ENCODE measurements around the gene RAD9A. TPM values are rescaled to one million over a fixed set of nuclear protein-coding genes. Genes with fewer than 3 reads are reported as not detected.

The RAD9A gene
- total and polyA plus RNA-seq, 9 of the 15 experiments (the other 6 are each of a cell fraction or from before 2014, with no cell fraction given) = 1.4 to 41.2 (median 16.1) TPM

GRCh38 chr11:67373648-67374570 lies 17.9 kb upstream of the RAD9A start (continued):
- TF ChIP-seq ZNF699 (CRISPR knock-in tag; IDR thresholded peaks at IDR 0.05; ENCODE audit: insufficient replicate concordance) (no peak), XRCC4 (IDR thresholded peaks at IDR 0.05; ENCODE audit: extremely low read depth, insufficient read depth, insufficient read length) (no peak), RB1 (IDR thresholded peaks at IDR 0.05; ENCODE audit: low read depth) (peak; percentile 53; the same call in 1 of the 2 replicates), PYGO2 (tag; IDR thresholded peaks at IDR 0.05) (no peak), ZNF24 (IDR thresholded peaks at IDR 0.05) (no peak), ASH1L (IDR thresholded peaks at IDR 0.05; ENCODE audit: borderline replicate concordance, low read depth, partially characterized antibody) (no peak), MAX (CRISPR knock-in tag; IDR thresholded peaks at IDR 0.05) (peak; percentile 83), CHAMP1 (IDR thresholded peaks at IDR 0.05) (no peak), MXD1 (CRISPR knock-in tag; IDR thresholded peaks at IDR 0.05; ENCODE audit: borderline replicate concordance, poor library complexity, severe bottlenecking) (no peak), U2AF1 (optimal IDR thresholded peaks at IDR 0.05; ENCODE audit: low read depth, low read length) (no peak), SOX6 (IDR thresholded peaks at IDR 0.05) (peak; percentile 66), TGIF2 (CRISPR knock-in tag; IDR thresholded peaks at IDR 0.05) (no peak), SMARCA5 (IDR thresholded peaks at IDR 0.05) (peak; percentile 88), PRPF4 (IDR thresholded peaks at IDR 0.05; ENCODE audit: insufficient read depth, low read depth, low read length, poor library complexity, severe bottlenecking) (no peak), ZNF212 (CRISPR knock-in tag; IDR thresholded peaks at IDR 0.05) (no peak), CHD1 (IDR thresholded peaks at IDR 0.05; ENCODE audit: low read length) (no peak), MITF (IDR thresholded peaks at IDR 0.05) (peak; percentile 52; the same call in 1 of the 2 replicates), ZNF551 (CRISPR knock-in tag; IDR thresholded peaks at IDR 0.05) (no peak), SUPT5H (IDR thresholded peaks at IDR 0.05) (peak; percentile 60), E2F4 (CRISPR knock-in tag; IDR thresholded peaks at IDR 0.05; ENCODE audit: low read depth) (no peak), ZFP30 (CRISPR knock-in tag; IDR thresholded peaks at IDR 0.05; ENCODE audit: borderline replicate concordance) (no peak), CTBP1 (IDR thresholded peaks at IDR 0.05; ENCODE audit: borderline replicate concordance) (peak; percentile 69; the same call in 1 of the 2 replicates), HIVEP1 (CRISPR knock-in tag; IDR thresholded peaks at IDR 0.05) (no peak)
